Neuron (in vitro differentiated cells): ENCODE results near the gene PVALEF.

Experiments
- H2AFZ ChIP-seq: one replicate; pipeline ENCODE4 v1.6.1; 2013; ENCODE audit warnings: low read depth, mild to moderate bottlenecking, inconsistent platforms, low read length, moderate library complexity
- H3K27me3 ChIP-seq: one replicate; pipeline ENCODE4 v1.6.1; 2013; ENCODE audit warnings: low read length; ENCODE audit not compliant: insufficient read depth
- H3K36me3 ChIP-seq: one replicate; pipeline ENCODE4 v1.6.1; 2013; ENCODE audit warnings: low read length; ENCODE audit not compliant: insufficient read depth
- H3K4me1 ChIP-seq: one replicate; pipeline ENCODE4 v1.6.1; 2013; ENCODE audit warnings: low read length; ENCODE audit not compliant: insufficient read depth
- H3K4me3 ChIP-seq: 2 replicates; pipeline ENCODE4 v1.5.1; 2013; ENCODE audit warnings: mild to moderate bottlenecking, low read length, moderate library complexity
- H3K9me3 ChIP-seq: one replicate; pipeline ENCODE4 v1.6.1; 2013; ENCODE audit warnings: low read length

The PVALEF gene

DNA sequence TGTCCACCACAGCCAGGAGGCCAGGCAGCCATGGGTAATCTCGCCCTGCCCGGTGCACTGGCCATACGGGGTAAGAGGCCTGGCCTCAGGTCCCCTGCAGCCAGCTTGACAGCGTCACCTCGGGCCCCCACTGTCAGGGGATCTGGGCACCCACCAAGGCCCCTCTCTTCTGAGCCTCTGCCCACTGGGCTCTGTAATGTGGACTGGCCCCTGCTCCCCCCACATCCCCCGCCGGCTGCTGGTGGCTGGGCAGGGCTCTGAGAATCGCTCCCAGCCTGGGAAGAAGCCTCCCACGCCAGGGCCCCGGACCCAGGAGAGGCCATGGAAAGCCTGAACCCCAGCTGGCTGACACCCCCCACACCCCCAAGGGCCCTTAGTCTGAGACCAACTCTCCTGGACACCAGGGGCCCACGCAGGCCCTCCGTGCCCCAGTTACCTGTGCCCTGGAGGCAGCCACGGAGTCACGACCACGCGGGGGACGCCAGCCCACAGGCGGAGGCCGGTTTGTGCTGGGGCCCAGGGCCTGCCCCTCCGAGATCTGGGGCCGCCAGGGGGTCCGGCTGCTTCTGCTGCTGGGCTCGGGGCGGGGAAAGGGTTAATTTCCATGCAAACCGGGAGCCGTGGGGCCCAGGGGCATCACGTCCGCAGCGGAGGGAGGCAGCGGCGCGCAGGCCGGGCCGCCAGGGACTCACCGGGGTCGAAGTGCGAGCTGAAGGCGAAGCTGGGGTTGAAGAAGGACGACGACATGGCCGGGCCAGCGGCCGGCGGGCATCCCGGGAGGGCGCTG is at the start of gene PVALEF:
TSS of gene PVALEF (plus strand) at position 262 of the 787 bp plus-strand sequence. CDS start 15,720 bp downstream, outside the sequence.
- peak within 1 kb of the TSS; percentile 3 for H2AFZ ChIP-seq
- peak within 1 kb of the TSS; percentile 50 for H3K4me3 ChIP-seq
- no peaks in the 10 kb centered on the region for H3K36me3 ChIP-seq
- H3K4me1 ChIP-seq: peaks cover 20% of the 10 kb centered on the region
- H3K27me3 ChIP-seq: no peaks in the 10 kb centered on the region
- H3K9me3 ChIP-seq: no peaks in the 10 kb centered on the region

DNA sequence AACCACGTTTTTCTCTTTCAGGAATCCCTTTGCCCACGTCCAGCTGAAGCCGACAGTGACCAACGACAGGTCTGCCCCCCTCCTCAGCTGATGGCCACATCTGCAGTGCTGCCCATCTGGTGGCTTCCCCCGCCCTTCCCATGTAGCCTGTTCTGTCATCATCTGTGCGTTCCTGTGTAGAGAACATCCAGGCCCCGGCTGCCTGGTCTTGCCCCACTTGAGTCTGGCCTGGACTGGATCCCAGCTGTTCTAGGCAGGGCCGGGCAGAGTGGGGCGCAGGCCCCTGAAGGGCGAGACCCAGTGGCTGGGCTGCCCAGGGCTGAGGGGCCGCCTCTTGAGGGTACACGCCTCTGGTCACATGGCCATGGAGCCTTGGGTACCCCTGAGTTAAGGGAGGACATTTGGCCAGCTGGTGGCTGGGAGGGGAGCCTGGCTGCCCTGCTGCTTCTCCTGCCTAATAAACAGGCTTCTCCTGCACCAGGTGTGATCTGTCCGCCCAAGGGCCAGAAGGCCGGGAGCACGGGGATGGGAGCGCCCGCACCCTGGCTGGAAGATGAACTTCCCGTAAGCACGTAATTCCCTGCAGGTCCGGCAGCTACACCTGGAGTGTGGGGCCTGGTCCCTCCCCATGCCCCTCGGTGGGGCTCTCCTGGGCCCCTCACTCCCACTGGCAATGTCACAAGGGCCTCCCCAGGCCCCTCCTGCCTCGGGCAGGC is 49.4 kb upstream of the PVALEF start:
- Histone ChIP-seq H3K4me1 (no peaks in the 10 kb centered on the region), H3K4me3 (no peak overlapping the region), H3K27me3 (no peaks in the 10 kb centered on the region), H3K9me3 (no peaks in the 10 kb centered on the region), H3K36me3 (peaks cover 10% of the 10 kb centered on the region), H2AFZ (no peak overlapping the region)

DNA sequence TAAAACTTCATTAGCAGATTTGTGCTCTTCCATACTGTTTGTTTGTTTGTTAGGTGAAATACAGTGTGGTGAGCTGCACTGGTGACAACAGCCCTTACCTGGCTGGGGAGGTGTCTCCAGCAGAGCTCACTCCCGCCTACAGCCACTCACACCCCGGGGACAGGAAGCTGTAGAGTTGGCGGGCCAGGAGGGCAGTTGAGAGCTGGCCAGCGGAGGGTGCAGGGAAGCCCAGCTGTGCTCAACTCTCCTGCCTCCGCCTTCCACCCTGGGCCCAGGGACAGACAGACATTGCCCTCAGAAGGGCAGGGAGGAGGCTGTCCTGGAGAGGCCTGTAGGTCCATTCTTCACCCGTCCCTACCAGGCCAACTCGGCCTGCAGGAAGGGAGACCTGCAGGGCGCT is 48.6 kb upstream of the PVALEF start:
- peaks cover 9% of the 10 kb centered on the region for H3K36me3 ChIP-seq
- no peaks in the 10 kb centered on the region for H3K4me1 ChIP-seq
- H2AFZ ChIP-seq: no peak overlapping the region
- H3K9me3 ChIP-seq: no peaks in the 10 kb centered on the region
- H3K27me3 ChIP-seq: no peaks in the 10 kb centered on the region
- H3K4me3 ChIP-seq: no peak overlapping the region

DNA sequence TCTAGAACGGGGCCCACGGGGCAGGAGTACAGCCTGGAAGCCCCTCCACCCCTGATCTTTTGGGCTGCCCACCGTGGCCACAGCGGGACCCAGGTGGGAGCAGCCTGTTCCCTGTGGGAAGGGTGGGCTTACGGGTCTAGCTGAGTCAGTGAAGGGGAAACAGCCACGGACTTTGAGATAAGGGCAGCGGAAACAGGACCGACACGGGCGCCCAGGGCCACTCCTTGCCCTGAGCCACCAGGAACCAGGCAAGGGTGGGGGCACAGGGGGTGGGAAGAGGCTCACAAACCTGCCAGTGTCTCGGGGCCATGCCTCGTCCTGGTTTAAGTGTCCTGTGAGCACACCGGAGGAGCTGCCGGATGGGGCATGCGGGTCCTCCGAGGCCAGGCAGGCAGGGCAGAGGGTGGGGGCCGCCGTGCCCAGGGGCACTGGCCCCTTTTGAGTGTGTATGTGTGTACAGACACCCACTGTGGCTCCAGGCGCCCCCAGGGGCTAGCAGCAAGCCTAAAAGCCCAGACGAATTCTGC is 47.6 kb upstream of the PVALEF start:
- Histone ChIP-seq H3K4me3 (no peak overlapping the region), H3K9me3 (no peaks in the 10 kb centered on the region), H3K36me3 (peaks cover 4% of the 10 kb centered on the region), H2AFZ (no peak overlapping the region), H3K27me3 (no peaks in the 10 kb centered on the region), H3K4me1 (no peaks in the 10 kb centered on the region)

DNA sequence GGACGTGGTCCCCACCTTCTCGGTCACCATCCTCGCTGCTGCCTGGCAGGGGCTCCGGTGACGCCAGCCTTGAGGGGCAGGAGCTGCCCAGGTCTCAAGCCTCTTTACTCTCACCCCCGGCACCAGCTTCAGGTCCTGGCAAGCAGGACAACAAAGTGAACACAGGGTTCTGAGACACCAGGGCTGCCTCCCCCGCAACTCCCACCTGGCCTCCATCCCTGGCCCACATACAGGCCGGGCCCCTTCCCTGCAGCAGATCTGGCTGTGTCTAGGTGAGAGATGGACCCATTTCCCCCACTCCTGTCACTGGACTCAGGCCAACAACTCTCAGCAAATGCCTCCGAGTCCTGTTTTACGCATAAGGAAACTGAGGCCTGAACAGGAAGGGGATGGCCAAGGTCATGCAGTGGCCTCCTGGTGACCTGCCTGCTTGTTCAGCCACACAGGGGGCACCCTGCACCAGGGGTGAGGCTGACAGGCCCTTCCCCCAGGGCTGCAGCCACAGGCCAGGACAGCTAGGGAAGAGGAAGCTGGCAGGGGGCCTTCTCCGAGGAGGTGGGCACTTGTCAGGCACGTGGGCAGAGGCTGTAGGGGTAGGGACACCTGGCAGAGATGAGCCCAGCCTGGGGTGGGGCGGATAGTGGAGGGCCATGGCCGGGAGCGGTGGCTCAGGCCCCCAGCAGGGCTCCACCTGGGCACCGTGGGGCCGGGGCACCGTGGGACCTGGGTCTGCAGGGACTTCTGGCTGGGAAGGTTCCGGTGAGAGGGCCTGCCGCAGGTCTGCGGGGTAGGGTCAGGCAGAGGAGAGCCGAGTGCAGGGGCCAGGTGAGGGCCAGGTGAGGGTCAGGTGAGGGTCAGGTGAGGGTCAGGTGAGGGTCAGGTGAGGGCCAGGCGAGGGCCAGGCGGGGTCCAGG is 46.7 kb upstream of the PVALEF start:
- Histone ChIP-seq H3K4me1 (no peaks in the 10 kb centered on the region), H3K36me3 (peaks cover 4% of the 10 kb centered on the region), H3K4me3 (no peak overlapping the region), H3K27me3 (no peaks in the 10 kb centered on the region), H3K9me3 (no peaks in the 10 kb centered on the region), H2AFZ (no peak overlapping the region)

DNA sequence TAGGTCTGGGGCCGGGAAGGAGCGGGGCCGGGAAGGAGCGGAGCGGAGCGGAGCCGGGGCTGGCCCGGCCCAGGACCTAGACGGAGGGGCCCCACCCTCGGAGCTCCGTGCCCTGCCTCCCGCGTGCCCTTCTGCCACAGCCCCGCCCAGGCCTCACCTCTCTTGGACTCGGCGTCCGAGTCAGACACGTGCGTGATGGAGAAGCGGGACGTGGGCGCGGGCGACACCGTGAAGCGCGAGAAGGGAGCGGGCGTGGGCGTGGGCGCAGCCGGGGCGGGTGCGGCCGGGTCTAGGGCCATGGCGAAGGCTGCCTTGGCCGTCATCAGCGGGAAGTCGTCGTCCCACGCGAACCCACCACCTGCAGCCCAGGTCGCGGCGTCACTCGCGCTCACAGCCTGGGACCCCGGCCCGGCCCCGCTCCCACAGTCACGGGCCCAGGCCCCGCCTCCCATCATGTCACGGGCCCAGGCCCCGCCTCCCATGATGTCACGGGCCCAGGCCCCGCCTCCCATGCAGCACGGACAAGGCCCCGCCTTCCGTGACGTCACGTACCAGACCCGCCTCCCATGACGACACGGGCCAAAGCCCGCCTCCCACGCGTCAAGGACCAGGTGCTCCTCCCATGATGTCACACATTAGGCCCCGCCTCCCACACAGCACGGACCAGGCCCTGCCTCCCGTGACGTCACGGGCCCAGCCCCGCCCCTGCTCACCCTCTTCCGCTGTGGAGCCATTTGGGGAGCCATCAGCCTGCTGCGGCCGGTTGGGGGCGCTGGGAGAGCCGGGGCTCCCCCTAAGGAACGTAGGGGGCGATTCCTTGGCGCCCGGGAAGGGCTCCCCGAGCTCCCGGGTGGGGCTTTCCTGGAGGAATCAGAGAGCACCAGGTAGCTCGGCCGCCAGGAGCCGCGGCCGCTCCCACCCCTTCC is 45.8 kb upstream of the PVALEF start:
- Histone ChIP-seq H3K9me3 (no peaks in the 10 kb centered on the region), H3K4me3 (no peak overlapping the region), H3K4me1 (no peaks in the 10 kb centered on the region)

DNA sequence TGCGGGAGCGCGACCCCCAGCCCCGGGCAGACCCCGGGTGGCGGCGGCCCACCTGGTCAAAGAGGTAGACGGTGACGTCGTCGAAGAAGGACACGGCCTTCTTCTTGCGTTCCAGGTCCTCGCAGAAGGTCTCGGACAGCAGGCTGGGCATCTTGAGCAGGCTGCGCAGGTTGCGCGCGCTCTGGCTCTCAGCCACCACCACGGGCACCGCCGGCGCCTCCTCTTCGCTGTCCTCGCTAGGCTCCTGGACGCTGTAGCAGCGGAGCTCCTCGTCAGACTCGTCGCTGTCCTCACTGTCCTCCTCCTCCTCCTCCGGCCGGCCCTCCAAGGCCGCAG is 45.2 kb upstream of the PVALEF start:
- Histone ChIP-seq H2AFZ (no peak overlapping the region), H3K9me3 (no peaks in the 10 kb centered on the region), H3K4me1 (no peaks in the 10 kb centered on the region), H3K4me3 (no peak overlapping the region), H3K36me3 (no peaks in the 10 kb centered on the region), H3K27me3 (no peaks in the 10 kb centered on the region)

More for the DNA sequence above, 45.8 kb upstream of the PVALEF start:
- H2AFZ ChIP-seq: no peak overlapping the region
- H3K27me3 ChIP-seq: no peaks in the 10 kb centered on the region
- peaks cover 4% of the 10 kb centered on the region for H3K36me3 ChIP-seq

DNA sequence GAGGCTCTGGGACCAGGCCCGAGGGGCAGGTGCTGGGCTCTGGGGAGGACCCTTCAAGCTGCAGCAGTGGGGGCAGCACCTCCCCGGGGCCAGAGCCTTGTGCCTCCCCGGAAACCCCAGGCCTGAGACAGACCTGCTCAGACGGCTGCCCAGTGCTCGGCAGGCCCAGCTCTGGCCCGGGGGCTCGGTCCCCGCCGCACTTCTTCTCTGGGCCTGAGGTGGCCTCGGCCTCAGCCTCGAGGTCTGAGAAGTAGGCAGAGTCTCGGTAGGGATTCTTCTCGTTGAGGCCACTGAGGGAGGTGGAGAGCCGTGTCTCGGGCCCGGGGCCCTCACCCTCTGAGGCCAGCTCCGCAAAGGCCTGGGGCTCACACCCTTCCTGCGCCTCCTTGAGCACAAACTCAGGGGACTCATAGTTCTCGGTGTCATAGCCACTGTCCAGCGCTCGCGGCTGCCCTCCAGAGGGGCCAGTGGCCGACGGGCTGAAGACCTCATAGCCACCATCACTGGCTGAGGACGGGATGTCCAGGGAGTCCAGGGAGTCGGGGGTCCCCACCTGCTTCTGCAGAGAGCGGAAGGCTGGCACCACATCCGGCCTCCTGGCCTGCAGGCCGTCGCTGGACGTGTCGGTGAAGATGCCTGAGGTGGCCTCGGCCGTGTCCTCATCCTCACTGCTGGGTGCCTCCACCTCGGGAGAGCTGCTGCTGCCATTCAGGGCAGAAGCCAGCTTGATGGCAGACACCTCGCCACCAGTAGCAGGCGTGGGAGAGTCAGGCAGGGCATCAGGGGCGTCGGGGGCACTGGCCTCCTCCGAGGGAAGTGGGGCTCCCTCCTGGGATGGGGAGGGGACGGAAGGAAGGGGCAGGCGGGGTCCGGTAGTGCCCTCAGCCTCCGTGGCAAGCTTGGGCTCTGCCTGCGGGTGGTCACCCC is 44.3 kb upstream of the PVALEF start:
- Histone ChIP-seq H3K9me3 (no peaks in the 10 kb centered on the region), H3K36me3 (no peaks in the 10 kb centered on the region), H3K4me3 (no peak overlapping the region), H2AFZ (no peak overlapping the region), H3K4me1 (no peaks in the 10 kb centered on the region), H3K27me3 (no peaks in the 10 kb centered on the region)

DNA sequence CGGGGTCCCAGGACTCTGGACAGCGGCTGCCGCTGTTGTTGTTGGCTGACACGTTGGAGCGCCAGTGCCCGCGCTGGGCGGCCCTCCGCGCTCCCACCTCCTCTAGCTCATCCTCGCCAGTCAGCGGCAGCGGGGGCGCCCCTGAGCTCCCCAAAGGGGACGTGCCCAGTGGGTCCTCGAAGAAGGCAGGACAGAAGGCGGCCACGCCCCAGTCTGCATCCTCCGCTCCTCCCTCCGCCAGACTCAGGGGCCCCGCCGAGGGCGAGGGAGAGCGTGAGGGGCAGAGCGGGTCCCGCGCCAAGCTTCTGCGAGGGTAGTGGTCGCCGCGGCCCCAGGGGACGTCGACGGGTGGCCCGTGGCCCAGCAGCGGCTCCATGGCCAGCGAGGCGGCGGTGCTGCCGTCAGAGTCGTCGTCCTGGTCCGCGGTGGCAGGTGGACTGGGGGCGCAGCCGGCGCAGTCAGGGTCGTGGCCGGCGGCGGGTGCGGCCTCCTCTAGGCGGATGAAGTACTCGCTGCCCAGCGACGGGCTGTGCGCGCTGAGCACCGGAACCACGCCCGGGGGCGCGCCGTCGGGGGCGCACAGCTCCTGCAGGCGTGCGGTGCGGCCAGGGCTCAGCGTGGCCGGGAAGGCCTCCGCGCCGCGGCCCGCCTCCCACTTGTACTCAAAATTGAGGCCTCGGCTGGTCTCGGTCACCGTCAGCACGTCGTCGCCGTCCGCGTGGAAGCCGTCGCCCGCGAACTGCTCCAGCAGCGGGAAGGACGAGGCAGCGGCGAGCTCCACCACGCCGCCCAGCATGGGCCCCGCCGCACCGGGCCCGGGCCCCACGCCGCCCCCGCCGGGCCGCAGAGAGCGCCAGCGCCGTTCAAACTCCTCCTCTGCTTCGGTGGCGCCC is 43.2 kb upstream of the PVALEF start:
- Histone ChIP-seq H2AFZ (no peak overlapping the region), H3K36me3 (no peaks in the 10 kb centered on the region), H3K4me1 (peaks cover 8% of the 10 kb centered on the region), H3K4me3 (no peak overlapping the region), H3K9me3 (no peaks in the 10 kb centered on the region), H3K27me3 (no peaks in the 10 kb centered on the region)

DNA sequence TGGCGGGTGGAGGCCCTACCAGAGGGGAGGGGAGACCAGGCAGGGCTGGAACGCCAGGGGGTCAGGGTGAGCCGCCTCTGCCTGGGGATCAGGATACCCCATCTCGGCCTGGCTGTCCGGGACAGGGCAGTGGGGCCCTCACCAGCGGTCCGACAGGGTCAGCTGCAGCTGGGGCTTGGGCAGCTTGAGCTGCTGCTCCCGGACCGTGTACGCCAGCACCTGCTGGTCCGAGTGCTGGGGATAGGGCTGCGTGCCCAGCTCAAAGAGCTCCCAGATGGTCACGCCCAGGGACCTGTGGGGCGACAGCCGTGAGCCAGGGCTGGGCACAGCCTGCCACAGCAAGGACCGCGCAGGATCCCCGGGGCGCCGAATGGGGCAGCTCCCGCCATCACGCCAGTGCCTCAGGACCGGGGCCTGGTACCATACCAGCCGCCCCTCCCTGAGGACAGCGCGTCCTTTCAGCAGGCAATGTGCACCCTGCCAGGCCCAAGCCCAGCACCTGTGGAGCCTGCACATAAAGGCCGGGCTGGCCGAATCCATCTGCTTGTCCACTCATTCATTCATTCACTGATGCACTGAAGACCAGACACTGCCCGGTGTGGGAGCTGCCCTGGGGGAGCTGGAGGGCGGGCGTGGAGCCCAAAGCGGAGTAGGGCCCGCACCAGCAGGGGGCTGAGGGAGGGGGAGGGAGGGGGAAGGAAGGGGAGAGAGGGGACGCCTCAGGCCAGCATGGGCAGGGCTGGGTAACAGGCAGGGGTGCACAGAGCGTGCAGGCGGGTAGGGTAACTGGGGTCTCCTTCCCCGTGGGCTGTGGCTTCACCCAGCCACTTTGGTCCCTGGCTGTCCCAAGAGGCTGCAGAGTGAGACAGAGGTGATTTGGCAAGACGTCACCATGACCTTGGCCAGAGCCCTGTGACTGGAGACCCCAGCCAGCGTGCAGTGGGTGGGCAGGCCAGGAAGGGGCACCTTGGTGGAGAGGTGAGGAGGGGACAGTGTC is 42.0 kb upstream of the PVALEF start:
- Histone ChIP-seq H3K27me3 (no peaks in the 10 kb centered on the region), H3K4me1 (peaks cover 15% of the 10 kb centered on the region), H3K36me3 (no peaks in the 10 kb centered on the region), H2AFZ (no peak overlapping the region), H3K9me3 (no peaks in the 10 kb centered on the region), H3K4me3 (no peak overlapping the region)
